Breast epithelium (tissue), 4 donors: ENCODE results near the gene LILRB1. TPM values are rescaled to one million over a fixed set of nuclear protein-coding genes. Genes with fewer than 3 reads are reported as not detected.
A peak's percentile ranks its signal among the peaks of the same experiment; 100 is the strongest.

ENCODE experiments used
- DNase-seq, 2 donors: peaks; one replicate each; pipeline ENCODE4 v3.0.0-alpha.2; 2019; ENCODE audit warnings: low spot score in 2 of 2
- H3K27ac ChIP-seq, 2 donors: fragments of 200-600 bp; sonication (generic) in 1 of 2; one replicate each; pipeline ENCODE4 v1.5.1; 2016 to 2019; ENCODE audit warnings: mild to moderate bottlenecking in 1 of 2
- H3K27me3 ChIP-seq, 2 donors: fragments of 200-600 bp; sonication (generic) in 1 of 2; one replicate each; pipeline versions ENCODE4 v1.5.1 to v1.6.0; 2017 to 2019; ENCODE audit warnings: control low read depth in 1 of 2, mild to moderate bottlenecking in 1 of 2
- H3K36me3 ChIP-seq: fragments of 200-600 bp; one replicate; pipeline ENCODE4 v1.5.1; 2019
- H3K4me1 ChIP-seq, 2 donors: fragments of 200-600 bp; sonication (generic); one replicate each; pipeline ENCODE4 v1.5.1; 2016 to 2019; ENCODE audit warnings: control low read depth in 1 of 2
- H3K4me3 ChIP-seq, 3 donors: fragments of 200-600 bp; sonication (generic); 1 replicate in 2 of 3; 2 replicates in 1 of 3; pipeline ENCODE4 v1.5.1; 2016 to 2019; ENCODE audit warnings: mild to moderate bottlenecking in 3 of 3, moderate library complexity in 2 of 3
- H3K9me3 ChIP-seq, 2 donors: fragments of 200-600 bp; sonication (generic) in 1 of 2; one replicate each; pipeline ENCODE4 v1.5.1; 2016 to 2019; ENCODE audit warnings: control low read depth in 1 of 2
- POLR2A ChIP-seq: fragments of 450-650 bp; IDR thresholded peaks from one replicate; pipeline ENCODE4 v1.6.1; 2016; ENCODE audit warnings: antibody characterized with exemption, mild to moderate bottlenecking, moderate library complexity
- POLR2AphosphoS5 ChIP-seq, 3 donors: sonication (generic); formaldehyde crosslinking; IDR thresholded peaks; one replicate each; pipeline ENCODE4 v1.6.1; 2017; ENCODE audit warnings: antibody characterized with exemption in 3 of 3
- intact Hi-C: fragments of 100-400 bp; cut with DNase I; formaldehyde crosslinking; loops from one replicate; pipeline ENCODE4 v1.15.1; 2023; ENCODE audit warnings: low total_unique reads
- total RNA-seq, 3 donors: library from RNA; depleted of rRNA; stranded (reverse); fragments of >200 nt; gene quantifications; one replicate each; pipeline ENCODE4 v1.1.0, GENCODE V29; 2016
- TF ChIP-seq, protein P1 (sequence below), 3 donors: fragments of 450-650 bp; IDR thresholded peaks; one replicate each; pipeline ENCODE4 v1.5.1; 2016 to 2017; ENCODE audit warnings: antibody characterized with exemption in 3 of 3, mild to moderate bottlenecking in 3 of 3, moderate library complexity in 3 of 3

The LILRB1 gene
- total RNA-seq, 3 donors from 2014 or later, result 1.6 to 2.6 (median 2.3) TPM

DNA sequence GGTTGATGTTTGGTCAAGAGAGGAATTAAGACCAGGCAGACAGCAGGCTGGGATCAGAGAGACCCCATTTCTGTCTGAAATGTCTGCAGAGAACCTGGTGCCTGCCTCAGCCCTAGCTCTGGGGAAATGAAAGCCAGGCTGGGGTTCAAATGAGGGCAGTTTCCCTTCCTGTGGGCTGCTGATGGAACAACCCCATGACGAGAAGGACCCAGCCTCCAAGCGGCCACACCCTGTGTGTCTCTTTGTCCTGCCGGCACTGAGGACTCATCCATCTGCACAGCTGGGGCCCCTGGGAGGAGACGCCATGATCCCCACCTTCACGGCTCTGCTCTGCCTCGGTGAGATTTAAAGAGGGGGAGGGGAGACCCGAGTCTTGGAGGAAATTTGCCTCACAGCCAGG lies 32.4 kb downstream of the LILRB1 start, which contains the start of gene LILRB4:
Gene LILRB4 (plus strand): TSS at position 256 of the 400 bp plus-strand sequence. CDS start 49 bp downstream, at position 305.
- intact Hi-C loops, result no loop called here
- H3K4me1 ChIP-seq, result no peaks in the 10 kb centered on the region
- H3K36me3 ChIP-seq, result no peaks in the 10 kb centered on the region
- H3K27ac ChIP-seq, result no peak within 1 kb of the TSS
- TF ChIP-seq POLR2AphosphoS5 (IDR thresholded peaks at IDR 0.05) (no peak), POLR2A (no peak)
- TF ChIP-seq, protein P1, sequence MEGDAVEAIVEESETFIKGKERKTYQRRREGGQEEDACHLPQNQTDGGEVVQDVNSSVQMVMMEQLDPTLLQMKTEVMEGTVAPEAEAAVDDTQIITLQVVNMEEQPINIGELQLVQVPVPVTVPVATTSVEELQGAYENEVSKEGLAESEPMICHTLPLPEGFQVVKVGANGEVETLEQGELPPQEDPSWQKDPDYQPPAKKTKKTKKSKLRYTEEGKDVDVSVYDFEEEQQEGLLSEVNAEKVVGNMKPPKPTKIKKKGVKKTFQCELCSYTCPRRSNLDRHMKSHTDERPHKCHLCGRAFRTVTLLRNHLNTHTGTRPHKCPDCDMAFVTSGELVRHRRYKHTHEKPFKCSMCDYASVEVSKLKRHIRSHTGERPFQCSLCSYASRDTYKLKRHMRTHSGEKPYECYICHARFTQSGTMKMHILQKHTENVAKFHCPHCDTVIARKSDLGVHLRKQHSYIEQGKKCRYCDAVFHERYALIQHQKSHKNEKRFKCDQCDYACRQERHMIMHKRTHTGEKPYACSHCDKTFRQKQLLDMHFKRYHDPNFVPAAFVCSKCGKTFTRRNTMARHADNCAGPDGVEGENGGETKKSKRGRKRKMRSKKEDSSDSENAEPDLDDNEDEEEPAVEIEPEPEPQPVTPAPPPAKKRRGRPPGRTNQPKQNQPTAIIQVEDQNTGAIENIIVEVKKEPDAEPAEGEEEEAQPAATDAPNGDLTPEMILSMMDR (IDR thresholded peaks at IDR 0.05), result no peak
- peak within 1 kb of the TSS in 1 of 3 donors; percentile 16 for H3K4me3 ChIP-seq
- no peak for DNase-seq
- H3K9me3 ChIP-seq, result no peaks in the 10 kb centered on the region
- peaks cover 0 to 31% of the 10 kb centered on the region in 2 donors for H3K27me3 ChIP-seq

DNA sequence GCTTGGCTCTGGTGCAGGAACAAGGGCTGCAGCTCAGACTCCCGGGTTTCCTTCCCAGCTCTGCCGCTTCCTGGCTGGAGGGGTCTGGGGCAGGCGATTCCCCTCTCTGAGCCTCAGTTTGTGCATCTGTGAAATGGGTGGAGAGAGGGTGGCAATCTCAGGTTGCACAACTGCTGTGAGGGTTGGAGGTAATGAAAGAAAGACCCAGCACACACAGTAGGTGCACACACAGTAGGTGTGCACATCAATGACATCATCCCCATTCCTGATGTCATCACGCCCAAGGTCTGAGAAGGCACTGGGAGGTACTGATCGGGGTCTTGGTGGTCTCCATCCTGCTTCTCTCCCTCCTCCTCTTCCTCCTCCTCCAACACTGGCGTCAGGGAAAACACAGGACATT lies 35.2 kb downstream of the LILRB1 start:
- TF ChIP-seq POLR2AphosphoS5 (IDR thresholded peaks at IDR 0.05) (no peak), POLR2A (no peak)
- TF ChIP-seq, protein P1 (IDR thresholded peaks at IDR 0.05), result no peak
- intact Hi-C loops, result no loop called here
- Histone ChIP-seq H3K9me3 (no peaks in the 10 kb centered on the region), H3K36me3 (no peaks in the 10 kb centered on the region), H3K27me3 (peaks cover 0 to 30% of the 10 kb centered on the region in 2 donors), H3K27ac (no peak overlapping the region), H3K4me1 (no peaks in the 10 kb centered on the region), H3K4me3 (no peak overlapping the region)
- no peak for DNase-seq

DNA sequence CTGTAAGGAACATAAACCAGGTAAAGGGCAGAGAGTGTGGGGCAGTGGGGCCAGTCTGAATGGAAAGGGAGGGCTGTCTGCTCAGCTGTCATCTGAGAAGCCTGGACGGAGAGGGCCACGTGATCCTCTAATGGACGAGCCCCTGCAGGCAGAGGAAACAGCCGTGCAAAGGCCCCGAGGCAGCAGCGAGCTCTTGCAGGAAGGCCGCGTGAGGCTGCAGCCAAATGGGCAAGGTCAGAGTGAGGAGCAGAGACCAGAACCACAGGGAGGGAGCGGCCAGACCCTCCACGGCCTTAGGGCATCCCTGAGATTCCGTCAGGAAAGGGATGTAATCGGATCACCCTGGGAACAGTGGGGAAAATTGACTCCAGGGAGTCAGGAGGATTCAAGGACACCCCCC lies 36.9 kb downstream of the LILRB1 start:
- intact Hi-C loops, result no loop called here
- Histone ChIP-seq H3K27me3 (peaks cover 0 to 38% of the 10 kb centered on the region in 2 donors), H3K4me3 (no peak overlapping the region), H3K36me3 (no peaks in the 10 kb centered on the region), H3K9me3 (no peaks in the 10 kb centered on the region), H3K27ac (no peak overlapping the region), H3K4me1 (no peaks in the 10 kb centered on the region)
- TF ChIP-seq POLR2A (no peak), POLR2AphosphoS5 (IDR thresholded peaks at IDR 0.05) (no peak)
- TF ChIP-seq, protein P1 (IDR thresholded peaks at IDR 0.05), result no peak
- DNase-seq, result no peak

DNA sequence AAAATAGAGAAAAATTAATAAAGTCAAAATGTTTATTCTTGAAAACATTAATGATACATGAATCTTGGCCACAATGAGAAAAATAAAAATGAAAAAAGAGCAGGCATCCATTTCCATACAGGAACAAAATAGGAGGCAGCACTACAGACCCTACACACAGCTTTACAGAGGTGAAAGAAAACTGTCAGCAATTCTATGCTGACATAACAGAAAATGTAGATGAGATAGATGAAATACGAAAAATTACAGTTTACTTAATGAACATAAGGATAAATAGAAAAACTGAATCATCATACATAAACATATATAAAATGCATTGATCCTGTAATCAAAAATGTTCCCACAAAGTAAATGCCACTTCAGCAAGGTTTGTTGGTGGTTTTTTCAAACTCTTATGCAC lies 38.1 kb downstream of the LILRB1 start:
- H3K4me1 ChIP-seq, result no peaks in the 10 kb centered on the region
- H3K36me3 ChIP-seq, result no peaks in the 10 kb centered on the region
- TF ChIP-seq, protein P1 (IDR thresholded peaks at IDR 0.05), result no peak
- TF ChIP-seq POLR2AphosphoS5 (IDR thresholded peaks at IDR 0.05) (no peak), POLR2A (no peak)
- no peaks in the 10 kb centered on the region for H3K9me3 ChIP-seq
- no peak for DNase-seq
- no peak overlapping the region for H3K4me3 ChIP-seq
- H3K27me3 ChIP-seq, result peaks cover 0 to 38% of the 10 kb centered on the region in 2 donors
- intact Hi-C loops, result no loop called here
- H3K27ac ChIP-seq, result no peak overlapping the region

DNA sequence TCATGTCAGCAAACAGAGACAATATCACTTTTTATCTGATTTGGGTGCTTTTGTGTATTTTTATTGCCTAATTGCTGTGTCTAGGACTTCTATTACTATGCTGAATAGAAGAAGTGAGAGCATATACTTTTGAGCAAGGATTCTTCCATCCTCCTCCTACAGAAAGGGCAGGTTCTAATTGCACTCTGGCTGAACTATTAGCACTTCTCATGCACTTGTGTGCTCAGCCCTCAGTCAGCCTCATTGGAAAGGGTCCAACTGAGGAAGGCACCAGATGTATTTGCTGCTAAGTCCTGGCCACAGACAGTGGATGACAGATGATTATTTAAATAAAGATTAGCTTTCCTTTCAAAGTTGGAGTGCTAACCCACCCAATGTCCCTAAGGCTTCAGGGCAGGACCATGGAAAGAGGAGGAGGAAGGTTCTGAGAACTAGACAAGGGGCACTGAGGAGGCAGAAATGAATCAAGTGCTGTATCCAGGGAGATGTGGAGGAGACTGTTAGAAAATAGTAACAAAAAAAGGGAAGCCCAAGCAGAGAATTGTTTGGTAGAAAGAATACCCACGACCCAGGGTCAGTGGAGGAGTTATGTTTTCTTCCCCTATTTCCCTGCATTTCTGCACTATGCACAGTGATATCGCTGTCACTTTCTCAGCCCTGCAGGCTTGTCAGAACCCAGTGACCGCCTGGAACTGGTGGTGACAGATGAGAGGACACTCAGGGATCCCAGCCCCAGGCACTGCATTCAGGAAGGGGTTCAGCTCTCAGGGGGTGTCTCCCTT lies 40.5 kb downstream of the LILRB1 start:
- DNase-seq, result no peak
- Histone ChIP-seq H3K27ac (no peak overlapping the region), H3K4me3 (no peak overlapping the region), H3K27me3 (peaks cover 0 to 20% of the 10 kb centered on the region in 2 donors), H3K36me3 (no peaks in the 10 kb centered on the region), H3K9me3 (no peaks in the 10 kb centered on the region), H3K4me1 (no peaks in the 10 kb centered on the region)
- intact Hi-C loops, result no loop called here
- no peak for TF ChIP-seq POLR2A
- TF ChIP-seq, protein P1 (IDR thresholded peaks at IDR 0.05), result no peak
- TF ChIP-seq POLR2AphosphoS5 (IDR thresholded peaks at IDR 0.05), result no peak
